ENCODE measurements around the gene DROSHA.

The DROSHA gene

DNA sequence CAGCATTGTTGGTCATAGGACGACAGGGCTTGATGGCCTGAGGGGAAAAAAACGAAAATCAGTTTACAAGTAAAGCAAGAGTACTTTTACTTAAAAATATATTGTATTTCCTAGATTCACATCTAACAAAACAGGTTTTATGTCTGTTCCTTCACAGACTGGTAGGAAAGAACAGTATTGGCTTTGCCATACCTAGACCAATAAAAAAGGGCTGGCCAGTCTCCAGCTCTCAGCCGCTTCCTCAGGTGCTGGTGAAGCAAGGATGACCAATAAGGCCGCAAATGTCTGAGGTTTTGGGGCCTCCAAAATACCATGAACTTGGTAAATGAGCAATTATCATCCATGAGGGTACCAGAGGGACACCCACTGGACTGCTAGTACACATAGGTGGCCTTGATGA, 36.6 kb downstream of the DROSHA start:
- TF ChIP-seq, protein P1, sequence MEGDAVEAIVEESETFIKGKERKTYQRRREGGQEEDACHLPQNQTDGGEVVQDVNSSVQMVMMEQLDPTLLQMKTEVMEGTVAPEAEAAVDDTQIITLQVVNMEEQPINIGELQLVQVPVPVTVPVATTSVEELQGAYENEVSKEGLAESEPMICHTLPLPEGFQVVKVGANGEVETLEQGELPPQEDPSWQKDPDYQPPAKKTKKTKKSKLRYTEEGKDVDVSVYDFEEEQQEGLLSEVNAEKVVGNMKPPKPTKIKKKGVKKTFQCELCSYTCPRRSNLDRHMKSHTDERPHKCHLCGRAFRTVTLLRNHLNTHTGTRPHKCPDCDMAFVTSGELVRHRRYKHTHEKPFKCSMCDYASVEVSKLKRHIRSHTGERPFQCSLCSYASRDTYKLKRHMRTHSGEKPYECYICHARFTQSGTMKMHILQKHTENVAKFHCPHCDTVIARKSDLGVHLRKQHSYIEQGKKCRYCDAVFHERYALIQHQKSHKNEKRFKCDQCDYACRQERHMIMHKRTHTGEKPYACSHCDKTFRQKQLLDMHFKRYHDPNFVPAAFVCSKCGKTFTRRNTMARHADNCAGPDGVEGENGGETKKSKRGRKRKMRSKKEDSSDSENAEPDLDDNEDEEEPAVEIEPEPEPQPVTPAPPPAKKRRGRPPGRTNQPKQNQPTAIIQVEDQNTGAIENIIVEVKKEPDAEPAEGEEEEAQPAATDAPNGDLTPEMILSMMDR (conservative IDR thresholded peaks at IDR 0.05), result no peak
- H3K27ac ChIP-seq, result peak overlapping the region; percentile 15; the same call in 1 of the 2 replicates

DNA sequence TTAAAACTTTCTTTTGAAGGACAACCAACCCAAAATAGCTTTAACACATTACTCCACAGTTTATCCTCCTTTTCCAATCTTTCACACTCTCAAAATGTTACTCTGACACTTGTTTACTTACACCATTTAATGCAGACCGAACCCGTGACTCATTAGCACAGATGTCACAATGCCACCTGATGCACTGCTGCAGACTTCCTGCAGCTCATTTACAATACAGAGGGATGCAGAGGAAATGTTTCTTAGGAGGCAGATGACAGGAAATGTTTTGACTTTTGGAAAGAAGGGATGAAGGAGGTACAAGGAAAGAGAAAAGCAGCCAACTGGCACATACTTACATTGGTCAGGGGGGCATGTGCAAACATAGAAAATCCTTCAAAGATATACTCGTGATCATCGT, 39.0 kb downstream of the DROSHA start:
- TF ChIP-seq, protein P1 (conservative IDR thresholded peaks at IDR 0.05), result no peak
- no peak overlapping the region for H3K27ac ChIP-seq

DNA sequence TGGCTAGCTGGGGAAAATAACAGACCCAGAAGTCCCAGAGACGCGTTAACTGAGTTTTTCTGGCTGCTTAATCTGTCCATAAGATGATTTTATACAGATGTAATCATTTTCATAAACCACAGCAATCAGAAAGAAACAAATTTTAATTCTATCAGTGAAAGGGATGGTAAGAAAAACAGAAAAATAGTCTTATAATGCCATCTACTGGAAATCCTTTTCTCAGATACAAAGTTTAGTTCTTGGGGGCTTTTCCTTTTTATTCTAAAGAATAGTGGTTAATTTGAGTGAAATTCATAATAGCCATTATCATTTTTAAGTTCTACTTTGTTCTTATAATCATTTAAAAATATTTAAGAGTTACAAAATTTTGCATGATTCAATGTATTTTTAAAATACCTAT, 44.4 kb downstream of the DROSHA start:
- TF ChIP-seq, protein P1 (conservative IDR thresholded peaks at IDR 0.05), result no peak
- H3K27ac ChIP-seq, result no peak overlapping the region

DNA sequence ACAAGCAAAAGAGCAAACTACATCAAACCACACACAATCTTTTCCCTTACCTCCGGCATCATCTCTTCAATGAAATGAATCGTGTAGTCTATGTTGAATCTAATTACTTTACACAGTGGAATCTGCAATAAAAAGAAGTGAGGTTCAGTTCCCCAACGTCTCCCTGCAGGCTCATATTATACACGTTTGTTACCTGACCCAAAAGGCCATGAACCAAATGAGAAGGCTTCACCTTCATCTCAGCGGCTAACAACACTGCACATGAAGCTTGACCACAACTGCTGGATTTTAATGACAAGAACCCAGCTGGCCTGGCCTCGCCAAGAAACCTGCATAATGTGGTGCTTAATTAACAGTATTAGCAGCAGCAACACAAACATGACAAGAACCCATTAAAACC, 45.5 kb downstream of the DROSHA start:
- H3K27ac ChIP-seq, result peak overlapping the region; percentile 21; the same call in 1 of the 2 replicates
- TF ChIP-seq, protein P1 (conservative IDR thresholded peaks at IDR 0.05), result no peak

DNA sequence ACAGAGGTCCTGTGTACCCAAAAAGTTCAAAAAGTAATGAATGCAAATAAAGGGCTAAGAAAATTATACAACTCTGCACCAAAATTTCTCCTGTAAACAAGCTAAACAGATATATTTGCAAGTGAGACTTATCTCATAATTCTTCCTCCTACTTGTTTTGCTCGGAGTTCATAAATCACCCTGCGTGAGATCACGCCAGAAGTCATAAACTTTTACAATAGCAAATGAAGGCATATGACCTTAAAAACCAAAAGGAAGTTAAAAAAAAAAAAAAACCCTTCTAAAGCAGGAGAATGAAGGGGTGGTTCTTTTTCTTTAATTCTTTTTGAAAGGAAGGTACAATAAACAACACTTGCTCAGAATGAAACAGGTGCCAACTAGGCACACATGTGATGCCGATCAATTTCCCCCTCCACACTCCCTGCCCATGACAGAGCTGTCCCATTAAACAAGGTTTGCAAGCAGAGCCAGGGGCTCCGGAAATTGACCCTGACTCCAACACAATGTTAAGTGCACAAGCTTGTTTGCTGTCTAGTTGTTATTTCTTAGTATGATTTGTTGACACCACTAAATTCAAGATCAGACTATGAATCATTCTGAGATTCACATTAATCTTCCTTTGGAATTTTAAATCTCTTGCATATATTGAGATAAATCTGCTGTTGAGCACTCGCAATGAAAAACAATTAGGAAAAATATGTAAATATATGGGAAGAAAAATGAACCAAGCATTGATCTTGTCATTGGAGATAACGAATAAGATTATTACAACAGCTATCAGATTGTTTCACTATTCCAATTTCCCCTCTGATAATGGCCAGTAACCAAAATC, 46.3 kb downstream of the DROSHA start:
- H3K27ac ChIP-seq, result peak overlapping the region; percentile 21; the same call in 1 of the 2 replicates
- TF ChIP-seq, protein P1 (conservative IDR thresholded peaks at IDR 0.05), result no peak

DNA sequence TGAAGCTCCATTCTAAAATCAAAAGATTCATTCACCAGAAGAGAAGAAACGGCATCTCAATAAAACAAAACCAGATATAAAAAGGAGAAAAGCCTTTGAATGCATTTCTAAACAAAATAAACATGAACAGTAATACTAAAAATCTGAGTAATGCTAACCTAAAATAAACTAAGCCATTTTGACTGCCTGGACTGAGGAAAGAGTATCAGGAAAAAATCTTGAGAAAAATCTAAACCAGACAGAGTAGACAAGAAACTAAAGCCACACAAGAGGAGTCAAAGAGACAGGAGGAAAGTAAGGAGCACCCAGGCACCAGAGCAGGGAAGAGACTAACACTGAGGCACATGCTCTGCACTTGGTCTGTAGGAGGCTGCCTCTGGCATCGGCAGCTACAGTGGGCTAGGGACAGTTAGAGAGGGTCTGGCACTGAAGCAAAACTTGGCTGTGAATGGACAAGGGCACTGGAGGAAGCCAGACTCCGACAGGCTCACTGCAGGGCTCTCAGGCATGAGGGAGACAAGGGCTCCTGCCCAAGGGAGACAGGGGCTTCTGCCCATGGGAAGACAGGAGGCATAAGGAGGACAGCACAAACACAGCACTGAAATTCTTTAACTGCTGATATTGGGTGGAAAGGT, 50.2 kb downstream of the DROSHA start:
- TF ChIP-seq, protein P1 (conservative IDR thresholded peaks at IDR 0.05), result no peak
- H3K27ac ChIP-seq, result no peak overlapping the region

DNA sequence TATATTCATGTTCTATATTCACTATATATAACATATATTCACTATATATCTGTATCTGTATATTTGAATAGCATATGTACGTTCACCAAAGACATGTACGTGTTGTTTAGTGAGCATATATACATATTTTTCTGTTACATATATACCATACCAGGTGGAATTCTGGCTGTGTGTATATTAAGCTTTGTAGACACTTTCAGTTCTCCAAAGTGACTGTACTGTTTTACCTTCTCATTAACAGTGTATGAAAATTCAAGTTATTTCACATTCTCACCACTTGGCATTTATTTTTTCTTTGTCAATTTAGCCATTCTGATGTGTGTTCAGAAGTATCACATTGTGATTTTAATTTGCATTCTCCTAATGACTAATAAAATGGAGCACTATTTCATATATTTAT, 52.2 kb downstream of the DROSHA start:
- H3K27ac ChIP-seq, result no peak overlapping the region
- TF ChIP-seq, protein P1 (conservative IDR thresholded peaks at IDR 0.05), result no peak
